ENCODE results near the gene HS6ST2.
A peak's percentile ranks its signal among the peaks of the same experiment; 100 is the strongest.
"Not testable (repeated sequence)": the region's sequence is repeated elsewhere in the genome, so short reads cannot be mapped to it uniquely, and the experiment has no call there.

HS6ST2 gene

DNA sequence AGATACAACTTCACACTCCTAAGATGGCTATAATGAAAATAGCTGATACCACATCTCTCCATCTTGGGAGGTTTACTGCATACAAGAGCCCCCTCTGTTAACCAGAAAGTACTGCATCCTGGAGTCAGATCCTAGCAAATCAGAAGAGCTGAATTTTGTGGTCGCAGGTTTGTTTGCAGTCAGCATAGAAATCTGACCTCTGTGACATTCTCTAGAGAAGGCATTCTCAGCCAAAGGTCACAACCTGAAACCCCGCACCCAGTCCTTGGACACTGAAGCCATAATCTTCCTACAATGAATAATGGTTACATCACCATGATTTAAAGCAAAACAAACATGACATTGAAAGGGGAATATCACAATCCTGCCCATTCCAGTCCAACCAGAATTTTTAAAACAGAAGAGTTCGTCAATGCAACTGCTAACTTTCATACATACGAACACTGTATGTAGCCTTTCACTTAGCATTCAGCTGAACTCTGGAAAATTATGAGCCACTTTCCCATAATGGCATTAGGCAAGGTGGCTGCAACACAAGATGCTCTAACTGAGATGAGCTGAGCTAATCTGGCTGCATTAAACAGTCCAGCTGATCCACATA lies 17.6 kb downstream of the HS6ST2 start:
- DNase-seq = peak; percentile 48

DNA sequence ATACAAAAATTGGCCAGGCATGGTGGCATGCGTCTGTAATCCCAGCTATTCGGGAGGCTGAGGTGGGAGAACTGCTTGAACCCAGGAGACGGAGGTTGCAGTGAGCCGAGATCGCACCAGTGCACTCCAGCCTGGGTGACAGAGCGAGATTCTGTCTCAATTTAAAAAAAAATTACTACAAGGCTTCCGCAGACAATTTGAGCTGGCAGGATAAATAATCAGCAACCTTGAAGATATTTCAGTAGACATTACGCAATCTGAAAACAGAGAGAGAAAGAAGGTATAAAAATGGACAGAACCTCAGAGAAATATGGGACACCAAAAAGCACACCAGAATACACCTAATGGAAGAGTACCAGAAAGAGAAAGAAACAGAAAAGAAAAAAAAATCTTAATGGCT lies 25.3 kb downstream of the HS6ST2 start:
- no peak for DNase-seq

DNA sequence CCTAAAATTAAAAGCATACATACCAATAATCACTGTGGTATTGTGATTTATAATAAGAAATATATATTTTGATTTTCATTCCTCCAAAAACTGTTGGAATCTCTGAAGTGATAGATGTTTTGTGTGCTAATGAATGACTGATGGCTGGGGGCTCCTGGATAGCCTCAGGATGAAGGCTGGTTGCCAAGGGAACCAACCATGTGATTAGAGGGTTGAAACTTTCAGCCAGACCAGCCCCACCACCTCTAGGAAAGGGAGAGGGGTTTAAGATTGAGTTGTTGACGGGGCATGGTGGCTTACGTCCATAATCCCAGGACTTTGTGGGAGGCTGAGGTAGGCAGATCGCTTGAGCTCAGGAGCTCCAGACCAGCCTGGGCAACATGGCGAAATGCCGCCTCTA lies 34.0 kb downstream of the HS6ST2 start:
- DNase-seq = no peak

DNA sequence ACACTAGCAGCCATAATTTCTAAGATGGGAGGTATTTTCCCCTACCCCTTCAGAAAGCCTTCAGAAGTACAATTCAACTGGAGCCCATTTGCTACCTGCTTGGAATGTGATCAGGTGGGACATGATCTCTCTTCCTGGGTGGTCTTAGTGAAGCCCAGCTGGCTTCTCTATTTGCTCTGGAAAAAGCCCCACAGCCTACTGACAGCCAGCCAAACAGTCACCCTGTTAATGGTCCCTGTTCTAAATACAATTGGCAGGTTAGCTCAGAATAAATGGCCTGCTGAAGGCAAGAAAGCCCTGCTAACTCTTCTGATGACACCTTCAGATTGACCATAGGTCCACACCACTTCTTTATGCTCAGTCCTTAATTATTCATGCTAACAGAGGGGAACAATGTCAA lies 39.9 kb downstream of the HS6ST2 start:
- DNase-seq = no peak

DNA sequence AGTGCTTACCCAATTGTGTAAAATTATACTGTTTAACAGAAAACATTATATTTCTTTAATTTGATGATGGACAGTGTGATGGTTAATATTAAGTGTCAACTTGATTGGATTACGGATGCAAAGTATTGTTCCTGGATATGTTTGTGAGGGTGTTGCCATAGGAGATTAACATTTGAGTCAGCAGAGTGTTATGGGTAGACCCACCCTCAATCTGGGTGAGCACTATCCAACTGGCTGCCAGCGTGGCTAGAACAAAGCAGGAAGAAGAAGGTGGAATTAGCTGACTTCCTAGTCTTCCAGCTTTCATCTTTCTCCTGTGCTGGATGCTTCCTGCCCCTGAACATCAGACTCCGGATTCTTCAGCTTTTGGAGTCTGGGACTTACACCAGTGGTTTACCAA lies 42.1 kb downstream of the HS6ST2 start:
- DNase-seq = no peak

DNA sequence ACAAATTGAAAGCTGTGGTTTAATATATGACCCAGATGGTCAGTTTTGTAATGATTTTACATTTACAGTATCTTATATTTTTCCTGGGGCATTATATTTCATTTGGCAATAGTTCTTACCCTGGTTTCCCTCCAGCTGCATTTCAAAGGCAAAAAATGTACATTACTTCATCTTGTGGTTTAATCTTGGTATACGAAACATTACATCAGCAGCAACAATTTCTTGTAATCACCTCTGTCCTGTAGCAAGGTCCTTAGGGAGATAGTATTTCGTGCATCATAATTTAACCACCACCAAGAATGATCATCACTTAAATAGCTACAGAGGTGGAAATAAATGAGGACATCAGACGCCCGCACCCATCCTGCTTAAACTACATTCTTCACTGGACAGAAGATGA lies 48.8 kb downstream of the HS6ST2 start:
- DNase-seq = no peak

DNA sequence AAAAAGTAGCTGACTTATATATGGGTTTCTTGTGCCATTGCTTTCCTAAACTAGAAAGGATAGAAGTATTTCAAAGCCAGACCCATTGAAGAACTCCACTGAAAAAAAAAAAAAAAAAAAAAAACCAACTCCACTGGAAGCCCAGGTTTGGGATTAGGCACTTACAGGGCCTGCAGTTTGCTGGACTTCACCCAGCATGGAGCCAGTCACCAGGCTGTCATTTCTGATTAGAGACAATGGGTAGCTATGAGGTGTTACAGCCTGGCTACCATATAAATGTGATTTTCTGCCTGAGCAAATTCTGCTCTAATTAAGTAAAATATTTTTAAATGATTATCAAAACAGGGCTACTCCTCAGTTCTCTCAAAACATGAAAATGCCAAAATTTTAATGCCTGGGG lies 49.5 kb downstream of the HS6ST2 start:
- no peak for DNase-seq

DNA sequence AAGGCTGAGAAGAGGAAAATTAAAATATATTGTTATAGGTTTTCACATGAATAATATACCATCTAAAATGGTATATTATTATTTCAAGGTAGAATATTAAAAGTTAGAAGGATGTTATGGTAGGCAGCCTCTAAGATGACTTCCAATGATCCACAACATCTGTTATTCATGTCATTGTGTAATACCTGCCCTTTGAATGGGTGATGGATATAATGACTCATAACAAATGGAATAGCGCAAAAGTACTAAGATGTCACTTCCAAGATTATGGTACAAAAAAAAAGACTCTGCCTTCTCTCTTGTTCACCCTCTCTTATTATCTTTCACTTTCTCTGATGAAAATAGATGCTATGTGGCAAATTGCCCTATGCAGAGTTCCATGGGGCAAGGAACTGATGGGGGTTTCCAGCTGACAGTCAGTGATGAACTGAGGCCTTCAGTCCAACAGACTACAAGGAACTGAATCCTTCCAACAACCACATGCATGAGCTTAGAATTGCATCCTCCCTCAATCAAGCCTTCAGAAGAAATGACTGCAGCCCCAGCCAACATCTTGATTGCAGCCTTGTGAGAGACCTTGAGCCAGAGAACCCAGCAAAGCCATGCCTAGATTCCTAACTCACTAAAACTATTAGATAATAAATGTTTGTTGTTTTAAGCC lies 57.7 kb downstream of the HS6ST2 start:
- DNase-seq = no peak

DNA sequence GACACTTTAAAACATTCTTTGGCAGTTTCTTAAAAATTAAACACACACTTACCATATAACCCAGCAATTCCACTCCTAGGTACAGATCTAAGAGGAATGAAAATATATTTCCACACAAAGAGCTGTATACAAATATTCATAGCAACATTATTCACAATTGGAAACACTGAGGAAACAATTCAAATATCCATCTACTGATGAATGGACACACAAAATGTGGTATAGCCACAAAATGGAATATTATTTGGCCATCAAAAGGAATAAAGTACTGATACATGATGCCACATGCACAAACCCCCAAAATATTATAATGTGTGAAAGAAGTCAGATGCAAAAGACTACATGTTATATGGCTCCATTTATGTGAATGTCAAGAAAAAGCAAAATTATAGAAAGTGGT lies 70.9 kb downstream of the HS6ST2 start:
- DNase-seq = no peak

DNA sequence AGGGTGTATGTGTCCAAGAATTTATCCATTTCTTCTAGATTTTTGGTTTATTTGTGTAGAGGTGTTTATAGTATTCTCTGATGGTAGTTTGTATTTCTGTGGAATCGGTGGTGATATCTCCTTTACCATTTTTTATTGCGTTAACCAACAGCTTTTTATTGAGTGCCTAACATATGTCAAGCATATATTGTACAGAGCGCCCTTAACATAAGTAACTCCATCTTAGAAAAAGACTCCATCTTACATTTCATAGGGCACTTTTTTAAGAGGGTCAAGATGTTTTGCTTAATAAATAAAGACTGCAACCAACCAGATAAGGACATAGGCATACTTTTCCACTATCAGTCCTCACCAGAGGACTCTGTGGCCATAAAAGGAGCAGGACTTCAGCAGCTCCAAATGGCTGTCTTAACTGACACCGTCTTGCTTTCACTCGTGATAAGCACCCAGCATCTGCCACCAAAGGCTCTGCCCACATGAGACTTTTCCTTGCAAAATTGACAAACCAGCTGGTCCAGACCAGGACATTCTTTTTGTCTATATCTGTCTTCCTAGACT lies 75.0 kb downstream of the HS6ST2 start:
- DNase-seq = no peak

DNA sequence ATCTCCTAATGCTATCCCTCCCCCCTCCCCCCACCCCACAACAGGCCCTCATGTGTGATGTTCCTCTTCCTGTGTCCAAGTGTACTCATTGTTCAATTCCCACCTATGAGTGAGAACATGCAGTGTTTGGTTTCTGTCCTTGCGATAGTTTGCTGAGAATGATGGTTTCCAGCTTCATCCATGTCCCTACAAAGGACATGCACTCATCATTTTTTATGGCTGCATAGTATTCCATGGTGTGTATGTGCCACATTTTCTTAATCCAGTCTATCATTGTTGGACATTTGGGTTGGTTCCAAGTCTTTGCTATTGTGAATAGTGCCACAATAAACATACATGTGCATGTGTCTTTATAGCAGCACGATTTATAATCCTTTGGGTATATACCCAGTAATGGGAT lies 77.7 kb downstream of the HS6ST2 start:
- not testable (repeated sequence) for DNase-seq

DNA sequence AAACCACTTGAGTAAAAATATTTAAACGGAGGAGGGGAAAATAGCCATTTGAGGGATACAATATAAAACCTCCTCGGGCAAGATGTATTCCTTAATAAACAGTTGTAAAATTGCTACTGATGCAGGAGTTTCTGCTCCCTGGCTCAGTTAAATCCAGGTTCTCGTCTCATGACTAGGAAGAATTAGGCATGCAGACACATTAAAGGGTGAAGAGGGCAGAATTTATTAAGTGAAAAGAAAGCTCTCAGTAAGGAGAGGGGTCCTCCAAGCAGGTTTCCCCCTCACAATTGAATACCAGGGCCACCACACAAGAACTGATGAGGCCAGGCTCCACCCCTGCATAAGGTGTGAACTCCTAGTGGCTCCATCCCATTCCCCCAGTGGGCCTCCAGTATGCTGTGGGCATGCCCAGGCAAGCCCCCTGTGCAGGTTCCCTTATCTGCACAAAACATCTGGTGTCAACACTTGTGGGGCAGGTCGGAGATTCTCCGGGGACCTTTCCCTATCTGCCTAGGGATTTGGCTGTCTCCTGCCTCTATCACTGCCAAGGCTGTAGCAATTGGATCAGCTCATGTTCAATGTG lies 80.4 kb downstream of the HS6ST2 start:
- peak; percentile 54 for DNase-seq

DNA sequence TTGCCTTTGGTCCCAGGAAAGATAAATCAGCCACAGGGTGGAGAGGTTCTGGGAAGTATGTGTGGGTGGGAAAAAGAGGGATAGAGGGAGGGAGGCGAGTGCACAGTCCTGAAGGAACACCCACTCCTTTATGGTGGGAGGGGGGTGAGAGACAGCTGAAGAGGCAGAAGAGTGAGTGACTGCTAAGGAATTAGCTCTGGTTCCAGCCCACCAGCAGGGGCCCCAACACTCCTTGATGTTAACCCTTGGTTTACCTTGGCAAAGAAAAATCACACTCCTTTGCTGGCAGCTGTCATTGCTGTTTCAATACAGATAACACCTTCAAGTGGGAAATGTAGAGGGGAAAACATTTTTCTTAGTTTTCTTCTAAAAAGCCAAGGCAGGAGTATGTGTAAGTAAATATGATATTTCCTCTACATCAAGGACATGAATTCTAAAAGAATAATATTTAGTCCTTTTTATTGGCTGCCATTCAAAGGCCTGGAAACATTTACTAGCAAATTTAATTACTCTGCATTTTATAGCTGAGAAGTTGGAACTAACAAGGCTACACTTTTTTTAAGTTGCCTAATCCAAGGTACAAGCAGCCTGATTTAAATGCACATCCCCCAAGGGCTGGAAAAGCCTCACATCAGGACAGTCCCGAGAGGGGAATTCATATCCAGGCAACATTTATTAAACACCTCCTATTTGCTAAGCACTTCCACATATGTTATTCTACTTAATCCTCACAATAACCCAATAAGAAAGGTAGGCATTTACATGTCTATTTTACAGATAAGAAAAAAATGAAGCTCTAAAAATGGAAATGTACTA lies 81.7 kb downstream of the HS6ST2 start:
- no peak for DNase-seq

DNA sequence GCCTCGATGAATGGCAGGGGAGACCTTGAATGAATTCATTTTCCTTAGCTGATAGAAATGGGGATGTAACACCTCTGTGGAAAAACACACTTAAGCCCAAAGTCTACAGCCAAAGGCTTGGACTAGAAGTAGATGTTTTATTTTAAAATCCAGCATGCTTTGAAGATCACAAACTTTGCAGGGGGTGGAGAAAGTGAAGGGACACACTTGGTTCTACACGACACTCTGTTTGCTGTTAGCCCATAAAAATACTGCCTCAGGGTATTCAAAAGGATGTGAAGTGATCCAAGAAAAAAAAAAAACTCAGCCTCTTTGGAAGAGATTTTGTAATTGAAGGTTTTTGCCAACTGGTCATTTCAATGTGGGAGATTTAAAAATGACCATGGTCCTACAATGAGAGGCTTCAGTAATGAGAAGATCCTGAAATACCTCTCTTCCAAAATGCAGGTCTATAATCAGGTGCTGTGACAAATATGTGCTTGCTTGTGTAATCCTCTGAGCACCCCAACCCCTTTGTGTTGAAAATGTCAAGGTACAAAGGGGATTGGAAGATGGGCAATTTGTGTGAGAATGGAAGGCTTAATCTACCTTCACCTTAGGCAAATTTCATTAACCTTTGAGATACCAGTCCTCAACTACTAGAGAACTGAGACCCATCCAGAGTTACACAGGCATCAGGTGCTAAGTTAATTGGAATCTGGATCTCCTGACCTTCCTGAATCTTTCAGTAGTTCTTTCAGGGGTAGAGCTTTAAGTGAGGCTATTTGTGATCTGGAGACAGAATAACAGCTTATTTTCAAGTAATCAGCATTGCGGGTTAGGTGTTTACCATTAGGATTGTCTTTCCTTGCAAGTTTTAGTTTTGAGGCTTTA lies 82.5 kb downstream of the HS6ST2 start:
- no peak for DNase-seq

DNA sequence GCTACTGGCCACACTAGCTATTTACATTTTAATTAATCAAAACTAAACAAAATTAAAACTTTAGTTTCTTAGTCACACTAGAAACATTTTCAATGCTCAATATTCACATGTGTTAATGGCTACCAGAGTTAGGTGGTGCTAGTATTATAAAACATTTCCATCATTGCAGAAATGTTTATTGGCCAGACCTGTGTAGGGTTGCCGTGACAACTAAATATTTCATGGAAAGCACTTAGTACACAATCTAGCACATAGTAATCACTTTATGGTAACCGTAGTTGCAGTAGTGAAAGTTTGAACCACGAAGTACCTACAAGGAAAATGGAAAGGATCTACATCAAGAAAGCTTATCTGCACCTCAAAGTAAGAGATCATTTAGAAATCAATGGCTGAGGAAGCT lies 95.9 kb downstream of the HS6ST2 start:
- DNase-seq = peak; percentile 5

DNA sequence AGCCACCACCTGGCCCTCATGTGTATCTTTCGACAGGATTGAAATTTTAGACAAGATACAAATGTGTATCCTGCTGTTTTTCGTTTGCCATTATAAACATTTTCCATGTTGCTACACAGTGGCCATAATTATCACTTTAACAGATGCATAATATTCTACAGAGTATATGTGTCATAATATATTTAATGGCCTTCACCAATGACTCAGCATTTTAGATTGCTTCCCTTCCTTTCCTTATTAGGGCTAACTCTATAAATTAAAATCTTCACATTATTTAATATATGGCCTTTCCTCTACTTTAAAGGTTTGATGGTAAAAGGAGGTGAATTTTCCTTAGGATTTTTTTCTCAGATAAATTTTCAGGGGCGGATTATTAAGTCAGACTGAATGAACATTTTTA lies 97.4 kb downstream of the HS6ST2 start:
- no peak for DNase-seq

DNA sequence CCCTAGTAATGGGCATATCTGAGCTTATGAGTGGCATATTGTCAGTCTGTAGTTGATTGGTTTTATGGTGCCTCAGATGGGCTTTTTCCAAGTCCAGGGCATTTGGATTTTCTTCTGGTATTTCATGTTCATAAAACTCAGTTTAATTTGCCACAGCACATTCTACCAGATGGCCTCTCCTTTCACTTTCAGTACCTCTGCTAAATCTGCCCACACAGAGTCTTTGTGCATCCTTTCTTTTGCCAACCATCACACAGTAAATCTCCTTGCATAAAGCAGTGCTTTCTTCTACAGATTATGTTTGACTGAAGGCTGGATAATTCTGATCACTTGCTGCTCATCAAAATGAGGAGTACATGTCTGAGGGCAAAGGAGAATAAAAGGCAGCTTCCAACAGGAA lies 98.2 kb downstream of the HS6ST2 start:
- DNase-seq = no peak

DNA sequence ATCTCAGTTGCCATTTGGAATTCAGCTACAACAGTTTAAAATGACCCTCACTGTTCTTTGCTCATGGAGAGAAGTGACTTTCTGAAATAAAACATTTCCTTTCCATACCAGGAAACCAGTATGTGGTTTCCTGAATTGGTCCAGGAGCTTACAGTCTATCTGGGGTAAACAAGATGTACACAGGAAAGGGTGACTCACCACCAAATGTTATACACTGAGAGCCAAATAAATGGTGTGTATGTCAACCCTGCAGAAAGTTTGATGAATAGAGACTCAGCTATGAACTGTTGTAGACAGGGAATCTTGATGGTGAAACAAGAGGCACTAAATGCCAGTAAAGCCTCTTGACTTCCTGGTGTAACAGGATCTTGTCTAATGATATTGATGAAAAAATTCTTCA lies 100.4 kb downstream of the HS6ST2 start:
- peak; percentile 41 for DNase-seq

DNA sequence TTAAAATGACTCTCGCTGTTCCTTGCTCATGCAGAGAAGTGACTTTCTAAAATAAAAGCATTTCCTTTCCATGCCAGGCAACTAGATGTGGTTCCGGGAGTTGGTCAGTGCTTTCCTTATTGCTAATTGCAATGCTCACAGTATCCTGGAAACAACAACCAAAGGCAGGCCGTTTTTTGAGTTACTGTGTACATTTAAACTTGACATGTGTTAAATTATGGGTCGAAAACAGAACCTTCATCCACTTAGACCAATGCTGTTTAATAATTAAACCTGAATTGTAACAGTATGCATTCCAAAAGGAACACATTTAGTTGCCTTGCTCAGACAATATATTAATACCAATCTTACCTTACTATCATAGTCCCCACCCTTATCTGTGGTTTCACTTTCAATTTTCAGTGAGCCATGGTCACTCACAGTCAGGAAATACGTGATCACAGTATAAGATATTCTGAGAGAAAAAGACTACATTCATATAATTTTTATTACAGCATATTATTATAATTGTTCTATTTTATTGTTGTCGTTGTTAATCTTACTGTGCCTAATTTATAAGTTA lies 102.6 kb downstream of the HS6ST2 start:
- DNase-seq = no peak

DNA sequence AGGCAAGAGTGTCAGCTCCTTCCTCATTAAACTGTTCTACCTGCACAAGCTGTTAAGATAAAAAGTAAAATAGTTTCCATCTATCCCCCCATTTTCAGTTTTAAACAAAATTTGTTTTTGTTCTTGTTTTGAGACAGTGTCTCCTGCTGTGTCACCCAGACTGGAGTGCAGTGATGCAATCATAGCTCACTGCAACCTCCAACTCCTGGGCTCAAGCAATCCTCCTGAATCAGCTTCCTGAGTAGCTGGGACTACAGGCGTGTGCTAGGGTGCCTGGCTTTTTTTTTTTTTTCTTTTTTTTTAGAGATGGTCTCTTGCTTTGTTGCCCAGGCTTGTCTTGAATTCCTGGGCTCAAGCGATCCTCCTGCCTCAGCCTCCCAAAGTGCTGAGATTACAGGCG lies 105.4 kb downstream of the HS6ST2 start:
- no peak for DNase-seq

DNA sequence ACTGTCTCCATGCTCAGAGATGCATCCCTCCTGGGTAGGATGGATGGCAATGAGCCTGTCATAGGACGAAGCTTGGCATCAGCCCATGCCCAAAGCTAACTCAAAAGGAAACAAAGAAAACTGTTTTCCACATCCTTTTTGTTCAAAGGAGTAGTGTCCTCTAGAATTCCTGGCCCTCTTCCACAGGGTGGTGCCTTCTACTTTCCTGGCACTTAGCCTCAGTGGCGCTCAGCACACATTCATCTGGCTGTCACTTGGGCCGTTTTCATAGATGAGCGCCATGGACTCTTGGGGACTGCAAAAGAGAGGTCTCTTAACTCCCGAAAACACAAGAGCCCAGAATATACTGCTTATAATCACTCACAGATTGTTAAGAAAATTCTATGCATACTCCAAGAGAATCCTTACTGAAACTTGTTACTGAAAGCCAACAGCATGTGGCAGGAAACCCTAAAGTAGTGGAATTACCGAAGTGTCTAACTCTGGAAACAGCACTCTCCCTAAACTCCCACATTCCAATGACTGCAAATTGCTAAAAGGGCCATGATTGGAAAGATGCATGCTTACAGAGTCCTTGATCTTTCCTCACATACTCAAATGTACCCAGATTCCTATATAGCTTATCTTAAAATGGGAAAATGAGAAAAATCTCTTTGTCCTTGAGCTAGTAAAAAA lies 110.0 kb downstream of the HS6ST2 start:
- no peak for DNase-seq

DNA sequence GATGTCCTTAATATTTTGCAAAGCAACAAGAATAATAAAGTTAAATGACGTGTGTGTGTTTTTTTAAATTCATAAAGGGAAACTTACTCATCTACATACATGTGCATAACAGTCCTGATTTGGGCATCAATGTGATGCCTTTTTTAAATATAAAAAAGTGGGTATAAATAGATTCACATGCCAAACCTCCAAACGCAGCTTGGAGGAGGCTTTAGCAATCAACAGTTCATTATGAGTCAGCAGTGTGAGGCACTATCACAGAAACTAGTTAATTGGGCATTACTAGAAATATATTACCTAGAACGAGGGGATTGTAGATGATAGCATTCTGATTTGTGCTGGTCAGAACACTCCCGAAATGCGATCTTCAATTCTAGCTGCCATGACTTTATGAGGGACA lies 115.1 kb downstream of the HS6ST2 start:
- DNase-seq = no peak

Measured in DMS153 (cell line).